ENCODE results near the gene CDKN1C.

The CDKN1C gene

GRCh38 chr11:2885678-2886081 is at the start of gene CDKN1C:
Gene CDKN1C, minus strand, starts transcription at chr11:2885775. Its CDS starts 319 bp downstream, at chr11:2885456.
- DNase-seq: peak; percentile 87

GRCh38 chr11:2934611-2935239 is 49.1 kb upstream of the CDKN1C start:
- no peak for DNase-seq

DNA sequence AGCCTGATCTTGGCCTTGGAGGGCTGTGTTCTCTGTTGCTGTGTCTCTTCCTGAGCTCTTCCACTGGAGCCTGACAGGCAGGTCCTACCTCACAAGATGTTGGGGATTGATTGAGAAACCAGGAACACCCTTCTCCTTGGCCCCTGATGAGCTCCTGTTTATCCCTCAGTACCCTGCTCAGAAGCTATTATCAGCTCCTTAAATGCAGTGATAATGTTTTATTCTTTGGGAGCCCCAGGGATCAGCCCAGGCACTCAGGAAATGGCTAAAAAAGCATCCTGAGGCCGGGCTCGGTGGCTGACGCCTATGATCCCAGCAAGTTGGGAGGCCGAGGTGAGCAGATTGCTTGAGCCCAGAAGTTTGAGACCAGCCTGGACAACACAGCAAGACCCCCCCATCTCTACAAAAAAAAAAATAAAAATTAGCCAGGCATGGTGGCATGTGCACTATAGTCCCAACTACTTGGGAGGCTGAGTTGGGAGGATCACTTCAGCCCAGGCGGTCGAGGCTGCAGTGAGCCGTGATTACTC is 48.5 kb upstream of the CDKN1C start:
- no peak for DNase-seq

DNA sequence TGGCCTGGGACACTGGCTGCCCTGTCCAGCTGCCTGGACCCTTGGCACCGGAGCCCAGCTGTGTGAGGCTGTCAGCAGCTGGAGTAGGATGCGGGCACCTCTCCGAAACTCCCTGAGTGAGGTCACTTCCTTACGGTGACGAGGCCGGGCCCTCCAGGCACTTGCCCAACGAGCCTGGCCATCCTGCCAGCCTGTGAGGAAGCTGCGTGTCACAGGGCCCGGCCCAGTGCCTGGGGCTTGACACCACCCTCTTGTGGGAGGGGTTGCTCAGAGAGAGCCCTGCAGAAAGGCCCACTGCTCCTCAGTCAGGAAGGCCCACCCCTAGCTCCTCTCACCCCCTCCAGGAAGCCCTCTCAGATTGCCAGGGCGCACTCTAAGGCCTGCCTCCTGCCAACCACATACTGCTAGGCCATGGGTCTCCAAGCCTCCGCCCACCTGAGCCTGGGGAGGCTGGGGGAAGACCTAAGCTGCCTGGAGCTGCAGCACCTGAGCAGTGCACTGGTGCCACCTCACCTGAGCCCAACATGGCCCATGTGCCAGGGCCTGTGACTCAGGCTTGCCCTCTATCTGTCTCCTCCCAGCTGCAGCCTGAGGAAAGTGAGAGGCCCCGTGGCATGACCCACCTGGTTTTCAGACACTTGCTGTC is 47.9 kb upstream of the CDKN1C start:
- DNase-seq: peak; percentile 56

- DNase-seq: no peak
These were observed 47.3 kb upstream of the CDKN1C start for GRCh38 chr11:2932850-2933251.

GRCh38 chr11:2931771-2932738 is 46.5 kb upstream of the CDKN1C start:
- no peak for DNase-seq

- DNase-seq: no peak
These were observed 45.8 kb upstream of the CDKN1C start for GRCh38 chr11:2931420-2931746.

DNA sequence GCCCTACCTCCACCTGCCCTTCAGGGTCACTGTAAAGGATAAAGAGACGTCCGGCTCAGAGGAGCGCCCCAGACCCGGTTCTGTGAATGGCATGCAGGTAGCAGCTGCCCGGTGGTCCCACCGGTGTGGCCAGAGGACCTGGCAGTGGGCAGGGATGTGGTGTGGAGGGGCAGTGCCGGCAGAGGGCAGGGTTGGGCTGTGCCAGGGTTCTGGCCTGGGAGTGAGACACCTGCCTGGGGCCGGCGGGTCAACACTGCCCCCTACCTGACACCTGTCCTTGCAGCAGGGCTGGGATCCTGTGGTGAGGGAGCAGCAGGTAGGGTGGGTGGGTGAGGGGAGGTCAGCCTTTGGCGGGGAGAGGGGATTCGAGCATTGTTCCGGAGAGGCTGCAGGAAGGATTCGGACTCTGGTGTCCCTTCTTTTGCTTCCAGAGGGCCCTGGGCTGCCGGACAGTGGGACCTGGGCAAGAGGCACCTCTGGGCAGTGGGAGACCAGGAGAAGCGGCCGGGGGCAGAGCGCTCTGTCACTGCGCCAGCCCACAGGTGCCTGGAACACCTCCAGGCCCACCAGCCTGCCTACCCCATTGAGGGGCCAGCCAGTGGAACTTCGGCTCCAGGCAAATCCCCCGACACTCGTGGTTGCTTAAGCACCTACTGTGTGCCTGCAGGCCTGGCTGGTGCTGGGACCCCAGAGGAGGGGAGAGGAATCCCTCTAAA is 45.3 kb upstream of the CDKN1C start:
- peak; percentile 44 for DNase-seq

- peak; percentile 7 for DNase-seq
These were observed 44.6 kb upstream of the CDKN1C start for GRCh38 chr11:2929950-2930703.

GRCh38 chr11:2929531-2929949 is 44.0 kb upstream of the CDKN1C start:
- DNase-seq: peak; percentile 35

GRCh38 chr11:2928605-2929530 is 43.3 kb upstream of the CDKN1C start, which contains the start of gene PHLDA2:
Gene PHLDA2, minus strand, starts transcription at chr11:2929420. Its CDS starts 56 bp downstream, at chr11:2929364.
- DNase-seq: peak; percentile 44

GRCh38 chr11:2927851-2928604 is 42.5 kb upstream of the CDKN1C start:
- no peak for DNase-seq

DNA sequence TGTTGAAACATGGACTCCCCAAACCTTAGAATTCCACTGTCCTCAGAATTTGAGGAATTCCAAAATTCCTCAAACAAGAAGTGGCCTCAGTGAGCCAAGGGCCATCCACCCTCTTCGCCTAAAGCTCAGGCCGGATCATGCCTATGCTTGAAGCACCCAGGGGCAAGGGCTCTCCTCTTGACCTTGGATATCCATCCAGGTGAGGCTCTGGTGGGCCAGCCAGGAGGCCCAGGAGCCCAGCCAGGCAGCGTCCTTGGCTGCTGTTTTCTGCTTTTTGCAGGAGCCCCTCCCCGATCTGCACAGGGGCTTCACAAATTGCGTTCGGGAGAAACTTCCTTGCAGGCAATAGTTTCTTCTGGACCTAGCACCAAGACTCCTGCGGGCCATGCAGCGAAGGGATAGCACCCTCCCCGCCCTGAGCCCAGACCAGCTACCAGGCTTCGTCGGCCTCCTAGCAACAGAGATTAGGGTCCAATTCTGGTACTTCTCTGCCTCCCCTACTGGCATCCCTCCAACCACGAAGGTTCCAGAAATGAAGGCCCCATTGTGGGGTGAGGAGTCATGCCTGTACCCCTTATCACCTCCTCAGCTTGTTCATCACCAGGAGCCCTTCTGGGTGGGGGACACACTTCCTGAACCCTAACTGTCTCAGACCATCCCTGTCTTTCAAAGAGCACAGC is 41.7 kb upstream of the CDKN1C start:
- DNase-seq: no peak

GRCh38 chr11:2926611-2927051 is 41.1 kb upstream of the CDKN1C start:
- DNase-seq: no peak

DNA sequence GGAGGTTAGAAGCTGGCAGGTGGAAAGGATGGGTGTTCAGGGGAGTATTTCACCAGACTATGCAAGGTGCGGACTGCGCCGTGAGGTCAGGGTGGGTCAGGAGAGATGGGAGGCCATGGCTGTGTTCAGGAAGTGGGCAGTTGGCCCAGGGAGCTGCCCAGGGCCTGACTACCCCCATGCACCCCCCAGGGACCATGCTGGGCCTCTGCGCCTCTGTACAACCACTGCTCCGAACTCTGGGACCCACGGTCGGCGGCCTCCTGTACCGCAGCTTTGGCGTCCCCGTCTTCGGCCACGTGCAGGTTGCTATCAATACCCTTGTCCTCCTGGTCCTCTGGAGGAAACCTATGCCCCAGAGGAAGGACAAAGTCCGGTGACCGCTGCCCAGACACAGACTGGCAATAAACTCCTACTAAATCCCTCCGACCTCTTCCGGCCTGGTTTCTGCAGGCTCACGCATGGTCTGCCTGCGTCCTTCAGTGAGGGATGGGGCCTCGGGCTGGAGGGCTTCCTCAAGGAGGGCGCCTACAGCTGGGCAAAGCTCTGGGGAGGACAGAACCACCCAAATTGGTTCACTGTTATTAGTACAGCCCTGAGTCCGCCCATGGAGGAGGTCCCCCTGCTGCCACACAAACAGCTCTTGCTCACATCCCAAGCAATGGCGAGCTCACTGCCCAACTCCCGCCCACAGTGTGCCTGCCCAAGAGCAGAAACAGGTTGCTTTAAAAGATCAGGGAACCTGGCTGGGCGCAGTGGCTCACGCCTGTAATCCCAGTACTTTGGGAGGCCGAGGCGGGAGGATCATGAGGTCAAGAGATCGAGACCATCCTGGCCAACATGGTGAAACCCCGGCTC is 39.5 kb upstream of the CDKN1C start:
- DNase-seq: no peak

GRCh38 chr11:2924381-2924780 is 38.8 kb upstream of the CDKN1C start:
- no peak for DNase-seq

- no peak for DNase-seq
These were observed 38.1 kb upstream of the CDKN1C start for GRCh38 chr11:2923446-2924375.

Measured in CD4-positive, alpha-beta T cell treated with Interleukin-4 for 4 hours (primary cell).